ENCODE data around the gene ZCWPW2. TPM values are rescaled to one million over a fixed set of nuclear protein-coding genes. Genes with fewer than 3 reads are reported as not detected.

Gene ZCWPW2
- total and polyA plus RNA-seq, 2 of the 4 experiments (the other 2 are of a cell fraction): 0.18 to 0.24 TPM

GRCh38 chr3:28467414-28467813, 118.9 kb downstream of the ZCWPW2 start:
- Histone ChIP-seq H2BK15ac (ENCODE audit: low read depth, low read length) (no peak overlapping the region), H2AK5ac (ENCODE audit: low read depth, low read length) (no peak overlapping the region), H3K4me2 (ENCODE audit: low read depth, low read length) (no peak overlapping the region), H3K9ac (ENCODE audit: low read depth, low read length) (no peak overlapping the region), H4K5ac (ENCODE audit: low read depth, low read length) (no peak overlapping the region), H3K27ac (ENCODE audit: insufficient read depth, low read length) (no peak overlapping the region), H3K9me1 (ENCODE audit: insufficient read depth, low read length) (no peaks in the 10 kb centered on the region), H3K27me3 (ENCODE audit: control insufficient read depth, insufficient read depth, low read length) (no peaks in the 10 kb centered on the region), H3K79me1 (ENCODE audit: low read depth in 1 of 2, low read length in 2 of 2) (no peaks in the 10 kb centered on the region), H3K4me1 (ENCODE audit: control insufficient read depth, insufficient read depth, low read length) (no peaks in the 10 kb centered on the region), H2AK9ac (replicated peaks; ENCODE audit: low read depth, low read length, poor library complexity) (no peak overlapping the region), H2BK5ac (ENCODE audit: low read depth, low read length, poor library complexity, severe bottlenecking) (no peak overlapping the region), H3K36me3 (ENCODE audit: control insufficient read depth, insufficient read depth, low read length) (no peaks in the 10 kb centered on the region), H3K4ac (ENCODE audit: low read depth, low read length) (no peak overlapping the region), H2AFZ (replicated peaks; ENCODE audit: low read length, poor library complexity) (no peak overlapping the region), H4K20me1 (ENCODE audit: insufficient read depth, low read length) (no peaks in the 10 kb centered on the region), H3K18ac (ENCODE audit: low read depth, low read length) (no peak overlapping the region), H2BK20ac (ENCODE audit: low read depth, low read length) (no peak overlapping the region), H3K56ac (ENCODE audit: extremely low read depth, insufficient read depth, low read length) (no peak overlapping the region), H4K91ac (ENCODE audit: insufficient read depth, low read depth, low read length) (no peak overlapping the region), H2BK120ac (ENCODE audit: low read depth, low read length) (no peak overlapping the region), H3K9me3 (ENCODE audit: control insufficient read depth, insufficient read depth, low read length) (no peaks in the 10 kb centered on the region), H3K14ac (replicated peaks; ENCODE audit: low read depth, low read length) (no peak overlapping the region), H3K4me3 (ENCODE audit: insufficient read depth, low read depth, low read length) (no peak overlapping the region), H4K8ac (ENCODE audit: low read depth in 2 of 2, low read length in 2 of 2) (no peak overlapping the region), H3K23ac (ENCODE audit: low read depth, low read length) (no peak overlapping the region)
- no peak for ATAC-seq (ENCODE audit: low read depth)
- no CpG with 5 or more reads among the region's 1 CpG for WGBS, 2 experiments (ENCODE audit: extremely low coverage in 2 of 2, insufficient read length in 1 of 2)
- dilution Hi-C loops (cut with HindIII; ENCODE audit: low sequenced_read_pairs, unreplicated experiment): no loop called here
- ChIA-PET CTCF (no interaction called here), POLR2A (ENCODE audit: unreplicated experiment) (no interaction called here)
- DNase-seq: no peak
- intact Hi-C loops (cut with micrococcal nuclease): no loop called here
- BruUV-seq (replicated peaks): no TSS peak
- in situ Hi-C loops (cut with MboI; ENCODE audit: low sequenced_read_pairs): no loop called here
- TF ChIP-seq FOS (IDR thresholded peaks at IDR 0.05; ENCODE audit: low read depth, low read length): no peak

All from IMR-90 (cell line).